Spinal cord (tissue), 10 donors: Measurements from ENCODE around the gene GPC6. TPM values are rescaled to one million over a fixed set of nuclear protein-coding genes. Genes with fewer than 3 reads are reported as not detected.
A peak's percentile ranks its signal among the peaks of the same experiment; 100 is the strongest.

Source experiments
- DNase-seq, 6 donors: peaks; one replicate each; pipeline versions ENCODE4 v3.0.0 to v3.0.0-alpha.2; 2013 to 2015; ENCODE audit warnings: low spot score in 6 of 6, low read depth in 4 of 6
- H3K27ac ChIP-seq: one replicate; pipeline ENCODE4 v1.5.1; 2013; ENCODE audit warnings: low read depth, low read length, control low read depth
- H3K27me3 ChIP-seq: one replicate; pipeline ENCODE4 v1.6.1; 2013; ENCODE audit warnings: low read length; ENCODE audit not compliant: control insufficient read depth, insufficient read depth
- H3K36me3 ChIP-seq: one replicate; pipeline ENCODE4 v1.6.1; 2013; ENCODE audit warnings: low read length; ENCODE audit not compliant: control insufficient read depth, insufficient read depth
- H3K4me1 ChIP-seq: one replicate; pipeline ENCODE4 v1.6.1; 2013; ENCODE audit warnings: low read length; ENCODE audit not compliant: control insufficient read depth, insufficient read depth
- H3K4me3 ChIP-seq: one replicate; pipeline ENCODE4 v1.5.1; 2013; ENCODE audit warnings: low read depth, low read length, control low read depth
- H3K9me3 ChIP-seq: one replicate; pipeline ENCODE4 v1.6.1; 2013; ENCODE audit warnings: low read length; ENCODE audit not compliant: control insufficient read depth, insufficient read depth
- WGBS: methylation state at CpG from one replicate; pipeline ENCODE4 v1.1.5; 2013; ENCODE audit warnings: missing lambda C conversion rate; ENCODE audit not compliant: insufficient coverage; 5-methylcytosine and 5-hydroxymethylcytosine counted together
- polyA plus RNA-seq, 2 donors: library from polyadenylated mRNA; unstranded; fragments of 120-200 nt; gene quantifications; one replicate each; pipeline ENCODE4 v1.2.1, GENCODE V29; 2013; ENCODE audit not compliant: insufficient read length in 2 of 2
- total RNA-seq, 2 donors: library from RNA; depleted of rRNA in 1 of 2; stranded (reverse); fragments of 120-200 nt in 1 of 2; fragments of >200 nt in 1 of 2; gene quantifications; one replicate each; pipeline versions ENCODE4 v1.2.3 to v1.2.4, GENCODE V29; 2013 to 2014
- donor health status: healthy.

GPC6 gene
- total and polyA plus RNA-seq, 4 donors, result 19.8 to 109 (median 46.0) TPM

- no peaks in the 10 kb centered on the region for H3K9me3 ChIP-seq
- WGBS, result 86% methylated on average over 2 of the region's 3 CpGs
- DNase-seq, result no peak
Measured at GRCh38 chr13:93344048-93344705, 117.6 kb downstream of the GPC6 start.

GRCh38 chr13:93345024-93345423 lies 118.4 kb downstream of the GPC6 start:
- DNase-seq, result peak in 1 of 6 donors; percentile 33
- no peak overlapping the region for H3K4me3 ChIP-seq
- H3K27ac ChIP-seq, result no peak overlapping the region
- no peaks in the 10 kb centered on the region for H3K9me3 ChIP-seq
- H3K27me3 ChIP-seq, result no peaks in the 10 kb centered on the region
- no peaks in the 10 kb centered on the region for H3K36me3 ChIP-seq
- H3K4me1 ChIP-seq, result no peaks in the 10 kb centered on the region

More at GRCh38 chr13:93344048-93344705, 117.6 kb downstream of the GPC6 start:
- Histone ChIP-seq H3K4me1 (no peaks in the 10 kb centered on the region), H3K27ac (no peak overlapping the region), H3K4me3 (no peak overlapping the region), H3K36me3 (no peaks in the 10 kb centered on the region), H3K27me3 (no peaks in the 10 kb centered on the region)

GRCh38 chr13:93345770-93346169 lies 119.2 kb downstream of the GPC6 start:
- peak in 1 of 6 donors; percentile 34 for DNase-seq

GRCh38 chr13:93352616-93353015 lies 126.0 kb downstream of the GPC6 start:
- 94% methylated on average over 2 of the region's 4 CpGs for WGBS
- Histone ChIP-seq H3K27me3 (no peaks in the 10 kb centered on the region), H3K9me3 (no peaks in the 10 kb centered on the region), H3K4me3 (no peak overlapping the region), H3K4me1 (no peaks in the 10 kb centered on the region), H3K27ac (no peak overlapping the region), H3K36me3 (no peaks in the 10 kb centered on the region)
- no peak for DNase-seq

More at GRCh38 chr13:93345770-93346169, 119.2 kb downstream of the GPC6 start:
- no peaks in the 10 kb centered on the region for H3K9me3 ChIP-seq
- no peaks in the 10 kb centered on the region for H3K36me3 ChIP-seq
- no peak overlapping the region for H3K4me3 ChIP-seq
- H3K27me3 ChIP-seq, result no peaks in the 10 kb centered on the region
- no peaks in the 10 kb centered on the region for H3K4me1 ChIP-seq
- WGBS, result 14% methylated on average over 1 of the region's 2 CpGs
- H3K27ac ChIP-seq, result peak overlapping the region; percentile 13

GRCh38 chr13:93355094-93355493 lies 128.5 kb downstream of the GPC6 start:
- H3K4me3 ChIP-seq, result no peak overlapping the region
- H3K36me3 ChIP-seq, result no peaks in the 10 kb centered on the region
- no peaks in the 10 kb centered on the region for H3K4me1 ChIP-seq
- WGBS, result 88% methylated on average over 2 of the region's 3 CpGs
- DNase-seq, result no peak
- H3K27me3 ChIP-seq, result no peaks in the 10 kb centered on the region
- H3K27ac ChIP-seq, result no peak overlapping the region
- no peaks in the 10 kb centered on the region for H3K9me3 ChIP-seq

GRCh38 chr13:93356469-93356868 lies 129.9 kb downstream of the GPC6 start:
- no peak for DNase-seq
- Histone ChIP-seq H3K4me3 (no peak overlapping the region), H3K27me3 (no peaks in the 10 kb centered on the region), H3K27ac (no peak overlapping the region), H3K4me1 (no peaks in the 10 kb centered on the region), H3K36me3 (no peaks in the 10 kb centered on the region), H3K9me3 (no peaks in the 10 kb centered on the region)
- WGBS, result no CpG with 5 or more reads among the region's 3 CpGs

- WGBS, result 84% methylated on average over 4 of the region's 4 CpGs
- no peaks in the 10 kb centered on the region for H3K9me3 ChIP-seq
- H3K4me1 ChIP-seq, result no peaks in the 10 kb centered on the region
- H3K4me3 ChIP-seq, result no peak overlapping the region
- no peak overlapping the region for H3K27ac ChIP-seq
- H3K27me3 ChIP-seq, result no peaks in the 10 kb centered on the region
- peak in 1 of 6 donors; percentile 29 for DNase-seq
- no peaks in the 10 kb centered on the region for H3K36me3 ChIP-seq
Measured at GRCh38 chr13:93360021-93360420, 133.4 kb downstream of the GPC6 start.

- Histone ChIP-seq H3K4me1 (no peaks in the 10 kb centered on the region), H3K4me3 (no peak overlapping the region), H3K36me3 (no peaks in the 10 kb centered on the region), H3K27me3 (no peaks in the 10 kb centered on the region), H3K9me3 (no peaks in the 10 kb centered on the region), H3K27ac (no peak overlapping the region)
- WGBS, result 45% methylated on average over 2 of the region's 3 CpGs
- DNase-seq, result no peak
Measured at GRCh38 chr13:93361703-93362102, 135.1 kb downstream of the GPC6 start.

GRCh38 chr13:93364166-93364565 lies 137.6 kb downstream of the GPC6 start:
- 100% methylated on average over 2 of the region's 5 CpGs for WGBS
- no peak for DNase-seq

GRCh38 chr13:93368296-93368695 lies 141.7 kb downstream of the GPC6 start:
- Histone ChIP-seq H3K27ac (no peak overlapping the region), H3K9me3 (no peaks in the 10 kb centered on the region), H3K27me3 (no peaks in the 10 kb centered on the region), H3K4me1 (no peaks in the 10 kb centered on the region), H3K4me3 (no peak overlapping the region), H3K36me3 (no peaks in the 10 kb centered on the region)
- no CpG with 5 or more reads among the region's 1 CpG for WGBS
- no peak for DNase-seq

More at GRCh38 chr13:93364166-93364565, 137.6 kb downstream of the GPC6 start:
- Histone ChIP-seq H3K27me3 (no peaks in the 10 kb centered on the region), H3K4me1 (no peaks in the 10 kb centered on the region), H3K9me3 (no peaks in the 10 kb centered on the region), H3K27ac (no peak overlapping the region), H3K4me3 (no peak overlapping the region), H3K36me3 (no peaks in the 10 kb centered on the region)
